Loucy (cell line): ENCODE data around the gene MRPL53.

Source experiments
- CTCF ChIP-seq: fragments of 200-600 bp; sonication (generic); conservative IDR thresholded peaks from 2 replicates; pipeline ENCODE4 v1.5.1; 2014; ENCODE audit warnings: mild to moderate bottlenecking, antibody characterized with exemption, low read length
- EZH2phosphoT487 ChIP-seq: fragments of 200-600 bp; IDR thresholded peaks from 2 replicates; pipeline ENCODE4 v1.6.1; 2018; ENCODE audit warnings: antibody characterized with exemption, mild to moderate bottlenecking, moderate library complexity, borderline replicate concordance

- TF ChIP-seq CTCF (no peak), EZH2phosphoT487 (no peak)
Measured at GRCh38 chr2:74514368-74515270, 42.1 kb upstream of the MRPL53 start, which contains the start of gene TLX2.
